ENCODE results near the gene KDF1. TPM values are rescaled to one million over a fixed set of nuclear protein-coding genes. Genes with fewer than 3 reads are reported as not detected.
"Not testable (repeated sequence)": the region's sequence is repeated elsewhere in the genome, so short reads cannot be mapped to it uniquely, and the experiment has no call there.

KDF1 gene
- total RNA-seq, 1 experiment from 2014 or later = 20.5 TPM

DNA sequence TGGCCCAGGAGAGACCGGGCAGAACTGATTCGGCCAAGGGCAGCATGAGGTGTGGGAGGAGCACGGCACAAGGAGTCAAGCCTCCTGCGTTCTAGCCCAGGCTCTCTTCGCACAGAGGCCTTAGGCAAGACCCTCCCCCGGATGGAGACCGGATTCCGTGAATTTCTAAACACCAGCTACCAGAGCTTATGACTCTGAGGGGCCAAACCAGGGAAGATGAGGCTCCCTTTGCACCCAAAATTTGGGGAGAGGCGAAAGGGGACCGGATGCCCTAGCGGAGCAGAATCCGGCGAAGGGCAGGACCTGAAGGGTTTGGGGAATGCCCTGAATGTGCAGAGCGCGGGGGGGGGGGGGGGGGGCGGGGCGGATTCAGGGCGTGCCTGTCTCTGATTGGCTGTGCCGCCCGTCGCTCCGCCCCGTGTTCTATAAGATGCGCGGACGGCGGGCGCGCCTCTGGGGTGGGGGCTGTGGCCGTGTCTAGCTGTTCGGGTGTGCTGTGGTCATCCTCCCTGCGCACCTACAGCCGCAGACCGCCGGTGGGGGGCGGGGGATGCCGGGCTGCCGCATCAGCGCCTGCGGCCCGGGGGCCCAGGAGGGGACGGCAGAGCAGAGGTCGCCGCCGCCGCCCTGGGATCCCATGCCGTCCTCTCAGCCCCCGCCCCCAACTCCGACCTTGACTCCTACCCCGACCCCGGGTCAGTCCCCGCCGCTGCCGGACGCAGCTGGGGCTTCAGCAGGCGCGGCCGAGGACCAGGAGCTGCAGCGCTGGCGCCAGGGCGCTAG, 33.2 kb upstream of the KDF1 start, which contains the start of gene TRNP1:
TSS of gene TRNP1 (plus strand) at position 456 of the 783 bp plus-strand sequence. CDS start at position 551, 95 bp downstream.
- ChIA-PET POLR2A (ENCODE audit: unreplicated experiment) (interaction anchor here (0.6 to 0.7 kb wide), 3 partner anchors 116 to 732 kb away, joined by 3 read pairs; partner anchors contain the start of gene FAM76A), CTCF (interaction anchor here (0.5 kb wide), 1 partner anchor 49 kb away, joined by 10 read pairs; no protein-coding TSS in a partner anchor)
- BruUV-seq (replicated peaks) = no TSS peak
- Histone ChIP-seq H3K27me3 (ENCODE audit: insufficient read depth, low read depth) (no peaks in the 10 kb centered on the region), H3K79me2 (ENCODE audit: low read depth) (peaks cover 11% of the 10 kb centered on the region), H3K4me3 (peak within 1 kb of the TSS; percentile 62), H3K36me3 (ENCODE audit: low read depth) (no peaks in the 10 kb centered on the region), H3K9me3 (ENCODE audit: insufficient read depth, low read depth) (no peaks in the 10 kb centered on the region), H3K4me1 (replicated peaks; ENCODE audit: insufficient read depth) (peaks cover 49% of the 10 kb centered on the region), H3F3A (ENCODE audit: insufficient read depth, low read depth) (peaks cover 21% of the 10 kb centered on the region; the same call in 1 of the 2 replicates), H4K20me1 (ENCODE audit: insufficient read depth) (no peaks in the 10 kb centered on the region), H3K9me2 (ENCODE audit: insufficient read depth) (no peaks in the 10 kb centered on the region), H3K27ac (no peak within 1 kb of the TSS), H3K4me2 (peak within 1 kb of the TSS; percentile 76), H2AFZ (peak within 1 kb of the TSS; percentile 43; the same call in 1 of the 2 replicates)
- intact Hi-C loops (cut with micrococcal nuclease; ENCODE audit: unreplicated experiment) = loop anchor here (2.0 kb wide), 1 partner anchor 27 kb away; no protein-coding TSS in a partner anchor
- peak; percentile 45 to 76 for DNase-seq
- TF ChIP-seq CTCF (conservative IDR thresholded peaks at IDR 0.05) = no peak
- no peak for TF ChIP-seq EZH2 (IDR thresholded peaks at IDR 0.05; ENCODE audit: low read depth)

DNA sequence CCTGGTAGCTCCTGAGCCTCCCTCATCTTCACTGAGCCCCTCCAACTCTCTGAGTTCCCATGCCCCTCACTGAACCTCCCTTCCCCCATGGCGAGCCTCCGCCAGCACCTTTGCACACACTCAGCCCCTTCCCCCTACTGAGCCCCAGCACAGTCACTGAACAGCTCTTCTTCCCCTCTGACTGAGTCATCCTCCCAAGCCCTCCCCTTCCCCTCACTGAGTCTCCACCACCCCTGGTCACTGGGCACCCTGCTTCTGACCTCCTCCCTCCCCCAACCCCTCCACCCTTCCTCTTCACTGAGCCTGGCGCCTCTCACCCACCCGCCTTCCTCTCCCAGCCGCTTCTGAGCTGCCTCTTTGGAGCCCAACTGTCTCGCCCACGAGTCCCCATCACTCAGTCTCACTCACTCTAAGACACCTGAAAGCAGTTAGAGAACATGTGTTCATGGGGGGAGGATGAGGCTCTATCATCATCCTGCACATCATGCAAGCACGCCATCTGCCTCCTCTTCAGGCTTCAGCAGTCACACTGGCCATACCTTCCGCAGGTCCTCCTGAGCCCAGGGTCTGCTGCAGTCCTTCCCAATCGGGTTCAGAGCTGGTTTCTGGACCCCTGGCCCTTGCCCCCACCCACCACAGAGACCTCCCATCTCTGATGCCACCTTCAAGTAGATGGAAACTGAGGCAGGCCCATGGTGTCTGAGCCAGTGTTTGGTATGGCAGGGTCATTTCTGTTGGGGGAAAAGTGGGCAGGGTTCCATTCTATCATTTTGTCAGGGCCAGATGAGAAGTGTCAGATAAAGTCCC, 31.2 kb upstream of the KDF1 start:
- Histone ChIP-seq H3K4me1 (replicated peaks; ENCODE audit: insufficient read depth) (peaks cover 42% of the 10 kb centered on the region), H3K27me3 (ENCODE audit: insufficient read depth, low read depth) (no peaks in the 10 kb centered on the region), H3K4me3 (no peak overlapping the region), H3K27ac (peak overlapping the region; percentile 82), H3K79me2 (ENCODE audit: low read depth) (peaks cover 11% of the 10 kb centered on the region), H3F3A (ENCODE audit: insufficient read depth, low read depth) (peaks cover 17% of the 10 kb centered on the region; the same call in 1 of the 2 replicates), H3K36me3 (ENCODE audit: low read depth) (no peaks in the 10 kb centered on the region), H4K20me1 (ENCODE audit: insufficient read depth) (no peaks in the 10 kb centered on the region), H3K4me2 (peak overlapping the region; percentile 59), H3K9me3 (ENCODE audit: insufficient read depth, low read depth) (no peaks in the 10 kb centered on the region), H2AFZ (no peak overlapping the region), H3K9me2 (ENCODE audit: insufficient read depth) (no peaks in the 10 kb centered on the region)
- DNase-seq = no peak
- no TSS peak for BruUV-seq (replicated peaks)
- intact Hi-C loops (cut with micrococcal nuclease; ENCODE audit: unreplicated experiment) = loop anchor here (2.0 kb wide), 1 partner anchor 25 kb away; no protein-coding TSS in a partner anchor
- ChIA-PET CTCF (no interaction called here), POLR2A (ENCODE audit: unreplicated experiment) (no interaction called here)
- TF ChIP-seq EZH2 (IDR thresholded peaks at IDR 0.05; ENCODE audit: low read depth) (no peak), CTCF (conservative IDR thresholded peaks at IDR 0.05) (no peak)

DNA sequence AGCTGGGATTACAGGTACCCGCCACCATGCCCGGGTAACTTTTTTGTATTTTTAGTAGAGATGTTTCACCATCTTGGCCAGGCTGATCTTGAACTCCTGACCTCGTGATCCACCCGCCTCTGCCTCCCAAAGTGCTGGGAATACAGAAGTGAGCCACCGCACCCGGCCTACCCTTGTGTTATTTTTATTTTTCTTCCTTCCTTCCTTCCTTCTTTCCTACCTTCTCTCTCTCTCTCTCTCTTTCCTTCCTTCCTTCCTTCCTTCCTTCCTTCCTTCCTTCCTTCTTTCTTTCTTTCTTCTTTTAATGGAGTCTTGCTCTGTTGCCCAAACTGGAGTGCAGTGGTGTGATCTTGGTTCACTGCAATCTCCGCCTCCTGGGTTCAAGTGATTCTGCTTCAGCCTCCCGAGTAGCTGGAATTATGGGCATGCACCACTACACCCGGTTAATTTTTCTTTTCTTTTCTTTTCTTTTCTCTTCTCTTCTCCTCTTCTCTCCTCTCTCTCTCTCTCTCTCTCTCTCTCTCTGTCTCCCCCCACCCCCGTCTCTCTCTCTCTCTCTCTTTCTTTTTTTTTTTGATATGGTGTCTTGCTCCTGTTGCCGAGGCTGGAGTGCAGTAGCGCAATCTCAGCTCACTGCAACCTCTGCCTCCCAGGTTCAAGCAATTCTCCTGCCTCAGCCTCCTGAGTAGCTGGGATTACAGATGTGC, 29.3 kb upstream of the KDF1 start:
- H2AFZ ChIP-seq; H3K36me3 ChIP-seq (ENCODE audit: low read depth); DNase-seq; intact Hi-C loops (cut with micrococcal nuclease; ENCODE audit: unreplicated experiment); BruUV-seq (replicated peaks); H3K79me2 ChIP-seq (ENCODE audit: low read depth); POLR2A ChIA-PET (ENCODE audit: unreplicated experiment); H3K4me2 ChIP-seq; H4K20me1 ChIP-seq (ENCODE audit: insufficient read depth); H3K27me3 ChIP-seq (ENCODE audit: insufficient read depth, low read depth); H3K4me3 ChIP-seq; H3K9me2 ChIP-seq (ENCODE audit: insufficient read depth); H3K9me3 ChIP-seq (ENCODE audit: insufficient read depth, low read depth): not testable (repeated sequence)
- Histone ChIP-seq H3K27ac (0 out of 2 replicates have a peak overlapping the region, but pooled peaks have one; percentile 82), H3K4me1 (replicated peaks; ENCODE audit: insufficient read depth) (peaks cover 27% of the 10 kb centered on the region), H3F3A (ENCODE audit: insufficient read depth, low read depth) (peaks cover 17% of the 10 kb centered on the region; the same call in 1 of the 2 replicates)
- CTCF ChIA-PET = interaction anchor here (0.7 kb wide), 2 partner anchors 8 to 22 kb away, joined by 3 to 8 read pairs; no protein-coding TSS in a partner anchor

All from PC-9 (cell line).